Measurements from ENCODE around the gene SEPTIN14.

The SEPTIN14 gene

GRCh38 chr7:55884321-55884720, 21.8 kb upstream of the SEPTIN14 start:
- peaks cover 7% of the 10 kb centered on the region for H3K79me2 ChIP-seq (ENCODE audit: control insufficient read depth, low read length)
- peaks cover 7% of the 10 kb centered on the region for H3K4me1 ChIP-seq (ENCODE audit: control insufficient read depth, low read length)
- H3K9me2 ChIP-seq (replicated peaks; ENCODE audit: control insufficient read depth, low read length), result no peaks in the 10 kb centered on the region
- H3K27me3 ChIP-seq (ENCODE audit: control insufficient read depth, low read length), result no peaks in the 10 kb centered on the region
- no peak for TF ChIP-seq EZH2phosphoT487 (IDR thresholded peaks at IDR 0.05; ENCODE audit: borderline replicate concordance, low read length)
- no peaks in the 10 kb centered on the region; the same call in 1 of the 2 replicates for H3K36me3 ChIP-seq (ENCODE audit: control insufficient read depth, low read length)
- no peak overlapping the region for H3K4me2 ChIP-seq (ENCODE audit: low read length)
- H3F3A ChIP-seq (ENCODE audit: control insufficient read depth, insufficient read depth), result peaks cover 5% of the 10 kb centered on the region; the same call in 1 of the 2 replicates
- no peaks in the 10 kb centered on the region for H3K9me3 ChIP-seq (ENCODE audit: control insufficient read depth, insufficient read depth, low read length)
- H3K4me3 ChIP-seq (ENCODE audit: low read length), result no peak overlapping the region
- H3K27ac ChIP-seq (ENCODE audit: low read depth, low read length), result no peak overlapping the region
- no peaks in the 10 kb centered on the region for H4K20me1 ChIP-seq (ENCODE audit: control insufficient read depth, insufficient read depth, low read depth, low read length)

DNA sequence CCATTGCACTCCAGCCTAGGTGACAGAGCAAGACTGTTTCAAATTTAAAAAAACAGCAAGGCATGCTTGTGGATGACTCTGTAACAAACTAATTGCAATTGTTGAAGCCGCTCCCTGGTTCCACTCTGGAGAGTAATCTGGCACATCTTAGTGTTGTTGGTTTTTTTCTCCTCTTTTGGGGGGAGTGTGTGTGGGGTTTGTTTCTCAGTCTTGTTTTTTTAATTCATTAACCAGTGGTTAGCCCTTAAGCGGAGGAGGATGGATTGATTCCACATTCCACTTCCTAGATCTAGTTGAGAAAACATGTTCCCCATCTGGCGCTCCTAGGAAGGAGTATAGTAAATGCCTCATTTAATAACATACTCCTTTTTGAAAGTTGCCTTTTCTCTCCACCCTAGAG, 16.1 kb upstream of the SEPTIN14 start:
- no peaks in the 10 kb centered on the region for H3K79me2 ChIP-seq (ENCODE audit: control insufficient read depth, low read length)
- no peaks in the 10 kb centered on the region for H3K27me3 ChIP-seq (ENCODE audit: control insufficient read depth, low read length)
- H3F3A ChIP-seq (ENCODE audit: control insufficient read depth, insufficient read depth), result no peaks in the 10 kb centered on the region

DNA sequence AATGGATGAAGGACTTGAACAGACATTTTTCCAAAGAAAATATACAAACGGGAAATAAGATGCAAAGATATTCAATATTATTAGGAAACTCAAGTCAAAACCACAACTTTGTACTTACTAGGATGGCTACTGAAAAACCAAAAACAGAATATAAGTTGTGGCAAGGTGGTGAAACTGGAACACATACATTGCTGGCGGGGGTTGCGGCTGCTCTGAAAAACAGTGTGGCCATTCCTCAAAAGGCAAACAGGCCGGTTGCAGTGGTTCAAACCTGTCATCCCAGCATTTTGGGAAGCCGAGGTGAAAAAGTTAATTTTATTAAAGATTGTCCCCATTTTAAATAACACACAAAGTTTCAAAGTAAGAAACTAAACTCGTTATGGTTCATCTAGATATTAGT, 14.8 kb upstream of the SEPTIN14 start:
- no peaks in the 10 kb centered on the region for H3K4me1 ChIP-seq (ENCODE audit: control insufficient read depth, low read length)
- no peak overlapping the region for H3K4me3 ChIP-seq (ENCODE audit: low read length)
- H3K27ac ChIP-seq (ENCODE audit: low read depth, low read length), result no peak overlapping the region
- H3K9me3 ChIP-seq (ENCODE audit: control insufficient read depth, insufficient read depth, low read length), result no peaks in the 10 kb centered on the region
- H3K79me2 ChIP-seq (ENCODE audit: control insufficient read depth, low read length), result no peaks in the 10 kb centered on the region
- no peaks in the 10 kb centered on the region for H3K36me3 ChIP-seq (ENCODE audit: control insufficient read depth, low read length)
- TF ChIP-seq, protein P1, sequence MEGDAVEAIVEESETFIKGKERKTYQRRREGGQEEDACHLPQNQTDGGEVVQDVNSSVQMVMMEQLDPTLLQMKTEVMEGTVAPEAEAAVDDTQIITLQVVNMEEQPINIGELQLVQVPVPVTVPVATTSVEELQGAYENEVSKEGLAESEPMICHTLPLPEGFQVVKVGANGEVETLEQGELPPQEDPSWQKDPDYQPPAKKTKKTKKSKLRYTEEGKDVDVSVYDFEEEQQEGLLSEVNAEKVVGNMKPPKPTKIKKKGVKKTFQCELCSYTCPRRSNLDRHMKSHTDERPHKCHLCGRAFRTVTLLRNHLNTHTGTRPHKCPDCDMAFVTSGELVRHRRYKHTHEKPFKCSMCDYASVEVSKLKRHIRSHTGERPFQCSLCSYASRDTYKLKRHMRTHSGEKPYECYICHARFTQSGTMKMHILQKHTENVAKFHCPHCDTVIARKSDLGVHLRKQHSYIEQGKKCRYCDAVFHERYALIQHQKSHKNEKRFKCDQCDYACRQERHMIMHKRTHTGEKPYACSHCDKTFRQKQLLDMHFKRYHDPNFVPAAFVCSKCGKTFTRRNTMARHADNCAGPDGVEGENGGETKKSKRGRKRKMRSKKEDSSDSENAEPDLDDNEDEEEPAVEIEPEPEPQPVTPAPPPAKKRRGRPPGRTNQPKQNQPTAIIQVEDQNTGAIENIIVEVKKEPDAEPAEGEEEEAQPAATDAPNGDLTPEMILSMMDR (IDR thresholded peaks at IDR 0.05; ENCODE audit: low read depth, low read length, poor library complexity, severe bottlenecking), result no peak
- TF ChIP-seq EZH2phosphoT487 (IDR thresholded peaks at IDR 0.05; ENCODE audit: borderline replicate concordance, low read length), result no peak
- no peaks in the 10 kb centered on the region for H3K9me2 ChIP-seq (replicated peaks; ENCODE audit: control insufficient read depth, low read length)
- H3F3A ChIP-seq (ENCODE audit: control insufficient read depth, insufficient read depth), result no peaks in the 10 kb centered on the region
- no peaks in the 10 kb centered on the region for H4K20me1 ChIP-seq (ENCODE audit: control insufficient read depth, insufficient read depth, low read depth, low read length)
- no peak overlapping the region for H3K4me2 ChIP-seq (ENCODE audit: low read length)
- no peaks in the 10 kb centered on the region for H3K27me3 ChIP-seq (ENCODE audit: control insufficient read depth, low read length)

More for the DNA sequence above, 16.1 kb upstream of the SEPTIN14 start:
- Histone ChIP-seq H3K4me2 (ENCODE audit: low read length) (no peak overlapping the region), H3K27ac (ENCODE audit: low read depth, low read length) (no peak overlapping the region), H3K4me3 (ENCODE audit: low read length) (no peak overlapping the region), H3K9me2 (replicated peaks; ENCODE audit: control insufficient read depth, low read length) (no peaks in the 10 kb centered on the region), H3K4me1 (ENCODE audit: control insufficient read depth, low read length) (no peaks in the 10 kb centered on the region), H4K20me1 (ENCODE audit: control insufficient read depth, insufficient read depth, low read depth, low read length) (no peaks in the 10 kb centered on the region), H3K9me3 (ENCODE audit: control insufficient read depth, insufficient read depth, low read length) (no peaks in the 10 kb centered on the region), H3K36me3 (ENCODE audit: control insufficient read depth, low read length) (no peaks in the 10 kb centered on the region)
- TF ChIP-seq, protein P1 (IDR thresholded peaks at IDR 0.05; ENCODE audit: low read depth, low read length, poor library complexity, severe bottlenecking), result no peak
- no peak for TF ChIP-seq EZH2phosphoT487 (IDR thresholded peaks at IDR 0.05; ENCODE audit: borderline replicate concordance, low read length)

- no peaks in the 10 kb centered on the region for H3K4me1 ChIP-seq (ENCODE audit: control insufficient read depth, low read length)
- H3K9me2 ChIP-seq (replicated peaks; ENCODE audit: control insufficient read depth, low read length), result no peaks in the 10 kb centered on the region
- H3K79me2 ChIP-seq (ENCODE audit: control insufficient read depth, low read length), result no peaks in the 10 kb centered on the region
- no peaks in the 10 kb centered on the region for H3F3A ChIP-seq (ENCODE audit: control insufficient read depth, insufficient read depth)
- H3K4me3 ChIP-seq (ENCODE audit: low read length), result no peak overlapping the region
- no peak overlapping the region for H3K4me2 ChIP-seq (ENCODE audit: low read length)
- no peaks in the 10 kb centered on the region for H4K20me1 ChIP-seq (ENCODE audit: control insufficient read depth, insufficient read depth, low read depth, low read length)
- no peak for TF ChIP-seq EZH2phosphoT487 (IDR thresholded peaks at IDR 0.05; ENCODE audit: borderline replicate concordance, low read length)
- TF ChIP-seq, protein P1 (IDR thresholded peaks at IDR 0.05; ENCODE audit: low read depth, low read length, poor library complexity, severe bottlenecking), result no peak
- H3K27me3 ChIP-seq (ENCODE audit: control insufficient read depth, low read length), result no peaks in the 10 kb centered on the region
- no peaks in the 10 kb centered on the region for H3K36me3 ChIP-seq (ENCODE audit: control insufficient read depth, low read length)
- no peak overlapping the region for H3K27ac ChIP-seq (ENCODE audit: low read depth, low read length)
- H3K9me3 ChIP-seq (ENCODE audit: control insufficient read depth, insufficient read depth, low read length), result no peaks in the 10 kb centered on the region
Measured at GRCh38 chr7:55873765-55874164, 11.2 kb upstream of the SEPTIN14 start.

Measured in DOHH2 (cell line).